ENCODE results near the gene MAD1L1.

MAD1L1 gene

GRCh38 chr7:1943933-1944618 is 288.7 kb downstream of the MAD1L1 start:
- no peak overlapping the region for H3K27ac ChIP-seq
- no peak for TF ChIP-seq CTCF (conservative IDR thresholded peaks at IDR 0.05)

GRCh38 chr7:1943326-1943725 is 289.4 kb downstream of the MAD1L1 start:
- no peak for TF ChIP-seq CTCF (conservative IDR thresholded peaks at IDR 0.05)
- no peak overlapping the region for H3K27ac ChIP-seq

GRCh38 chr7:1942941-1943289 is 289.8 kb downstream of the MAD1L1 start:
- no peak for TF ChIP-seq CTCF (conservative IDR thresholded peaks at IDR 0.05)
- no peak overlapping the region for H3K27ac ChIP-seq

GRCh38 chr7:1942243-1942940 is 290.4 kb downstream of the MAD1L1 start:
- TF ChIP-seq CTCF (conservative IDR thresholded peaks at IDR 0.05) = no peak
- no peak overlapping the region for H3K27ac ChIP-seq

GRCh38 chr7:1941464-1942242 is 291.1 kb downstream of the MAD1L1 start:
- TF ChIP-seq CTCF (conservative IDR thresholded peaks at IDR 0.05) = no peak
- H3K27ac ChIP-seq = no peak overlapping the region

- TF ChIP-seq CTCF (conservative IDR thresholded peaks at IDR 0.05) = no peak
Observed at GRCh38 chr7:1940863-1941262, 291.9 kb downstream of the MAD1L1 start.

GRCh38 chr7:1940402-1940786 is 292.4 kb downstream of the MAD1L1 start:
- no peak for TF ChIP-seq CTCF (conservative IDR thresholded peaks at IDR 0.05)
- H3K27ac ChIP-seq = no peak overlapping the region

More at GRCh38 chr7:1940863-1941262, 291.9 kb downstream of the MAD1L1 start:
- no peak overlapping the region for H3K27ac ChIP-seq
